ENCODE measurements around the gene IFT88.

GRCh38 chr13:20526664-20527063 is 40.3 kb upstream of the IFT88 start:
- TF ChIP-seq CTCF (conservative IDR thresholded peaks at IDR 0.05; ENCODE audit: low read depth, low read length), result no peak
- no peak for TF ChIP-seq EZH2phosphoT487 (IDR thresholded peaks at IDR 0.05; ENCODE audit: borderline replicate concordance, low read length)
- no peak for TF ChIP-seq EZH2 (IDR thresholded peaks at IDR 0.05; ENCODE audit: low read length, unreplicated experiment)
